ENCODE results near the gene IL13RA2. TPM values are rescaled to one million over a fixed set of nuclear protein-coding genes. Genes with fewer than 3 reads are reported as not detected.

Gene IL13RA2
- total and polyA plus RNA-seq, 9 donors, result 0.33 TPM; not detected in 8

- no peaks in the 10 kb centered on the region for H3K9me3 ChIP-seq
- DNase-seq, result no peak
- peaks cover 2% of the 10 kb centered on the region for H3K27me3 ChIP-seq
- 73 to 78% (median 76%) methylated on average over 3 of the region's 3 CpGs for WGBS, 3 donors
- no peak overlapping the region for H3K27ac ChIP-seq
- intact Hi-C loops (cut with DNase I), result no loop called here
- H3K4me3 ChIP-seq, result no peak overlapping the region
- no peaks in the 10 kb centered on the region for H3K36me3 ChIP-seq
- TF ChIP-seq POLR2A (IDR thresholded peaks at IDR 0.05), result no peak
- no peak for TF ChIP-seq EP300 (IDR thresholded peaks at IDR 0.05)
- TF ChIP-seq CTCF (IDR thresholded peaks at IDR 0.05), result no peak
- H3K4me1 ChIP-seq (ENCODE audit: insufficient read depth), result no peaks in the 10 kb centered on the region
Observed at GRCh38 chrX:115013705-115014104, 3.7 kb downstream of the IL13RA2 start.

- H3K4me3 ChIP-seq, result no peak overlapping the region
- intact Hi-C loops (cut with DNase I), result no loop called here
- no peak overlapping the region for H3K27ac ChIP-seq
- TF ChIP-seq CTCF (IDR thresholded peaks at IDR 0.05) (no peak), POLR2A (IDR thresholded peaks at IDR 0.05) (no peak), EP300 (IDR thresholded peaks at IDR 0.05) (no peak)
- DNase-seq, result no peak
- no peaks in the 10 kb centered on the region for H3K36me3 ChIP-seq
- H3K27me3 ChIP-seq, result peaks cover 2% of the 10 kb centered on the region
- H3K9me3 ChIP-seq, result no peaks in the 10 kb centered on the region
- 35 to 50% (median 47%) methylated on average over 1 of the region's 1 CpG for WGBS, 3 donors
- no peaks in the 10 kb centered on the region for H3K4me1 ChIP-seq (ENCODE audit: insufficient read depth)
Observed at GRCh38 chrX:115011428-115011827, 6.0 kb downstream of the IL13RA2 start.

GRCh38 chrX:114999906-115000305, 17.5 kb downstream of the IL13RA2 start:
- no peak for TF ChIP-seq CTCF (IDR thresholded peaks at IDR 0.05)
- no peak for TF ChIP-seq POLR2A (IDR thresholded peaks at IDR 0.05)
- no peak for TF ChIP-seq EP300 (IDR thresholded peaks at IDR 0.05)
- no peaks in the 10 kb centered on the region for H3K4me1 ChIP-seq (ENCODE audit: insufficient read depth)
- H3K27me3 ChIP-seq, result no peaks in the 10 kb centered on the region
- DNase-seq, result no peak
- 68 to 74% (median 69%) methylated on average over 6 of the region's 6 CpGs for WGBS, 3 donors
- no peak overlapping the region for H3K4me3 ChIP-seq
- H3K27ac ChIP-seq, result no peak overlapping the region
- H3K36me3 ChIP-seq, result no peaks in the 10 kb centered on the region
- intact Hi-C loops (cut with DNase I), result no loop called here
- no peaks in the 10 kb centered on the region for H3K9me3 ChIP-seq

GRCh38 chrX:114997779-114998178, 19.6 kb downstream of the IL13RA2 start:
- no peaks in the 10 kb centered on the region for H3K9me3 ChIP-seq
- no peak for DNase-seq
- no peaks in the 10 kb centered on the region for H3K4me1 ChIP-seq (ENCODE audit: insufficient read depth)
- no peaks in the 10 kb centered on the region for H3K27me3 ChIP-seq
- TF ChIP-seq CTCF (IDR thresholded peaks at IDR 0.05) (no peak), EP300 (IDR thresholded peaks at IDR 0.05) (no peak), POLR2A (IDR thresholded peaks at IDR 0.05) (no peak)
- WGBS, 3 donors, result 43 to 54% (median 43%) methylated on average over 2 of the region's 2 CpGs
- no peak overlapping the region for H3K27ac ChIP-seq
- intact Hi-C loops (cut with DNase I), result no loop called here
- H3K36me3 ChIP-seq, result no peaks in the 10 kb centered on the region
- no peak overlapping the region for H3K4me3 ChIP-seq
